ENCODE results near the gene CHODL. TPM values are rescaled to one million over a fixed set of nuclear protein-coding genes. Genes with fewer than 3 reads are reported as not detected.

The CHODL gene
- total RNA-seq, 1 experiment from 2014 or later = 0.44 TPM

DNA sequence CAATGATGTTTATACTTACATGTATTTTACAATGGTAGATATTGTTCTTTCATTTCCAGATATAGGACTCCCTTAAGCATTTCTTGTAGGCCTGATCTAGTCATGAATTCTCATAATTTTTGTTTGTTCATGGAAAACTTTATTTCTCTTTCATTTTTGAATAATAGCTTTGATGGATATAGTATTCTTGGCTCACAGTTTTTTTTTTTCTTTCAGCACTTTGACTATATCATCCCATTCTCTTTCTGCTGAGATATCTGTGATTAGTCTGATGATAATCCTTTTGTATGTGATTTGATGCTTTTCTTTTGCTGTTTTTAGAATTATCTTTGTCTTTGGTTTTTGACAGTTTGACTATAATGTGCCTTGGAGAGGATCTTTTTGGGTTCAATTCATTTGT is 24.1 kb upstream of the CHODL start:
- H3K4me3 ChIP-seq = no peak overlapping the region
- no peak for DNase-seq
- H3K4me1 ChIP-seq (replicated peaks; ENCODE audit: insufficient read depth) = no peaks in the 10 kb centered on the region
- no peak for TF ChIP-seq EZH2 (IDR thresholded peaks at IDR 0.05; ENCODE audit: low read depth)
- TF ChIP-seq, protein P1, sequence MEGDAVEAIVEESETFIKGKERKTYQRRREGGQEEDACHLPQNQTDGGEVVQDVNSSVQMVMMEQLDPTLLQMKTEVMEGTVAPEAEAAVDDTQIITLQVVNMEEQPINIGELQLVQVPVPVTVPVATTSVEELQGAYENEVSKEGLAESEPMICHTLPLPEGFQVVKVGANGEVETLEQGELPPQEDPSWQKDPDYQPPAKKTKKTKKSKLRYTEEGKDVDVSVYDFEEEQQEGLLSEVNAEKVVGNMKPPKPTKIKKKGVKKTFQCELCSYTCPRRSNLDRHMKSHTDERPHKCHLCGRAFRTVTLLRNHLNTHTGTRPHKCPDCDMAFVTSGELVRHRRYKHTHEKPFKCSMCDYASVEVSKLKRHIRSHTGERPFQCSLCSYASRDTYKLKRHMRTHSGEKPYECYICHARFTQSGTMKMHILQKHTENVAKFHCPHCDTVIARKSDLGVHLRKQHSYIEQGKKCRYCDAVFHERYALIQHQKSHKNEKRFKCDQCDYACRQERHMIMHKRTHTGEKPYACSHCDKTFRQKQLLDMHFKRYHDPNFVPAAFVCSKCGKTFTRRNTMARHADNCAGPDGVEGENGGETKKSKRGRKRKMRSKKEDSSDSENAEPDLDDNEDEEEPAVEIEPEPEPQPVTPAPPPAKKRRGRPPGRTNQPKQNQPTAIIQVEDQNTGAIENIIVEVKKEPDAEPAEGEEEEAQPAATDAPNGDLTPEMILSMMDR (conservative IDR thresholded peaks at IDR 0.05) = no peak
- no peaks in the 10 kb centered on the region for H3K79me2 ChIP-seq (ENCODE audit: low read depth)
- no peaks in the 10 kb centered on the region for H3K9me3 ChIP-seq (ENCODE audit: insufficient read depth, low read depth)
- no peaks in the 10 kb centered on the region for H4K20me1 ChIP-seq (ENCODE audit: insufficient read depth)
- no peak overlapping the region for H3K27ac ChIP-seq
- intact Hi-C loops (cut with micrococcal nuclease; ENCODE audit: unreplicated experiment) = no loop called here
- H3K4me2 ChIP-seq = no peak overlapping the region
- no peaks in the 10 kb centered on the region for H3K9me2 ChIP-seq (ENCODE audit: insufficient read depth)
- H3K27me3 ChIP-seq (ENCODE audit: insufficient read depth, low read depth) = no peaks in the 10 kb centered on the region
- ChIA-PET CTCF (no interaction called here), POLR2A (ENCODE audit: unreplicated experiment) (no interaction called here)
- BruUV-seq (replicated peaks) = no TSS peak
- no peak overlapping the region for H2AFZ ChIP-seq
- no peaks in the 10 kb centered on the region for H3F3A ChIP-seq (ENCODE audit: insufficient read depth, low read depth)
- H3K36me3 ChIP-seq (ENCODE audit: low read depth) = no peaks in the 10 kb centered on the region

DNA sequence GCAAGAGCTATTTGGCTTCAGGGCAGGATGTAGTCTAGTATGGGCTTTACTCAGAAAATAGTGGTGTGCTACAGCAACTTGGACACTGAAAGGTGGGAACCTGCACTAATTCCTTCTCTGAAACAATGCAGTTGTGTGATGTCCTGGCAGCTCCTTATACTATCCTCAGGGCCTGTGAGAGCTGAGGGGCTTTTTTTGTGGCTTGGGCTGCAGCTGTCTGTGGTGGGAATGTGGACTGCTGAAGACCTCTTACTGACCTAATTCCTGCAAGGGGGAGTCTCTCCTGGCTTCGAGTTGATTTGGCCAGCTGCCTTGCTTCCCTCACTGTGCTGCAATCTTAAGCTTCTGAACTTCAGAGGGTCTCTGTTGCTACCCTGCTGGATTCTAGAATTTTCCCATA is 22.3 kb upstream of the CHODL start:
- POLR2A ChIA-PET (ENCODE audit: unreplicated experiment) = no interaction called here
- DNase-seq = no peak
- no peaks in the 10 kb centered on the region for H3K4me1 ChIP-seq (replicated peaks; ENCODE audit: insufficient read depth)
- H3K4me2 ChIP-seq = no peak overlapping the region
- TF ChIP-seq, protein P1 (conservative IDR thresholded peaks at IDR 0.05) = no peak
- no peak for TF ChIP-seq EZH2 (IDR thresholded peaks at IDR 0.05; ENCODE audit: low read depth)
- H3F3A ChIP-seq (ENCODE audit: insufficient read depth, low read depth) = no peaks in the 10 kb centered on the region
- no peaks in the 10 kb centered on the region for H3K79me2 ChIP-seq (ENCODE audit: low read depth)
- no peak overlapping the region for H2AFZ ChIP-seq
- H3K9me3 ChIP-seq (ENCODE audit: insufficient read depth, low read depth) = no peaks in the 10 kb centered on the region
- BruUV-seq (replicated peaks) = no TSS peak
- H3K27ac ChIP-seq = no peak overlapping the region
- no peaks in the 10 kb centered on the region for H3K36me3 ChIP-seq (ENCODE audit: low read depth)
- no peaks in the 10 kb centered on the region for H3K9me2 ChIP-seq (ENCODE audit: insufficient read depth)
- no peaks in the 10 kb centered on the region for H4K20me1 ChIP-seq (ENCODE audit: insufficient read depth)
- no peak overlapping the region for H3K4me3 ChIP-seq
- CTCF ChIA-PET = no interaction called here
- intact Hi-C loops (cut with micrococcal nuclease; ENCODE audit: unreplicated experiment) = no loop called here
- no peaks in the 10 kb centered on the region for H3K27me3 ChIP-seq (ENCODE audit: insufficient read depth, low read depth)

DNA sequence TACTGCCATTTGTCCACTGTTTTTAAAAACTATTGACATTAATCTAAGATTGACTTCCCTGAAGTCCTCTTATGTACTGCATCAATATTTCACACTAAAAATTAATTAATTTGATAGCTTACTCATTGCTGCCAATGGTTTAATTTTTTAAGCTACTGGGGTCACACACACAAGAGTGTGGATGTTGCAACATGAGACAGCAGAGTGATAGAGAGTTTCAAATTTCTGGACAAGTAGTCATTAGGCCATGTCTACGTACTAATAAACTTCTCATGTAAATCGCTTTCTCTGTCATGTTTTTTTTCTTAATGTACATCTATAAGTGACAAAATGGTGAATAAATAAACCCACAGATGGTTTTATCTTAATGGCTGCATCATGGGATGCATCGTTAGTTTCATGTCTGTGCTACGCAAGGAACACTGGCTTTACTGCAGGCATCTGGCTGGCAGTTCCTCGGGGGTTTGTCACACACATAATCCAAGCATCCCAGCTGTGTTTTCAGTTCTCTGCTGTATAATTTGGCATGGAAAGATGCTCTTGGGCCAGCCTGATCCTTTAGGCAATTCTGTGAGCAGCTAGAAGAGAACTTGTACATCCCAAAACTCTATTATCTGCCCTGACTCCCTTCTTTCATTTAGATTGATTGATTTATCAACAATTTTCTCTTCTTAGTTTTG is 16.4 kb upstream of the CHODL start:
- Histone ChIP-seq H3K9me2 (ENCODE audit: insufficient read depth) (no peaks in the 10 kb centered on the region), H3K9me3 (ENCODE audit: insufficient read depth, low read depth) (no peaks in the 10 kb centered on the region), H3K79me2 (ENCODE audit: low read depth) (no peaks in the 10 kb centered on the region), H3F3A (ENCODE audit: insufficient read depth, low read depth) (no peaks in the 10 kb centered on the region), H3K27me3 (ENCODE audit: insufficient read depth, low read depth) (no peaks in the 10 kb centered on the region), H3K4me1 (replicated peaks; ENCODE audit: insufficient read depth) (no peaks in the 10 kb centered on the region), H2AFZ (no peak overlapping the region), H3K4me2 (no peak overlapping the region), H3K27ac (no peak overlapping the region), H3K4me3 (no peak overlapping the region), H4K20me1 (ENCODE audit: insufficient read depth) (no peaks in the 10 kb centered on the region), H3K36me3 (ENCODE audit: low read depth) (no peaks in the 10 kb centered on the region)
- TF ChIP-seq EZH2 (IDR thresholded peaks at IDR 0.05; ENCODE audit: low read depth) = no peak
- TF ChIP-seq, protein P1 (conservative IDR thresholded peaks at IDR 0.05) = no peak
- intact Hi-C loops (cut with micrococcal nuclease; ENCODE audit: unreplicated experiment) = no loop called here
- CTCF ChIA-PET = no interaction called here
- no TSS peak for BruUV-seq (replicated peaks)
- no peak for DNase-seq
- POLR2A ChIA-PET (ENCODE audit: unreplicated experiment) = no interaction called here
